Measurements from ENCODE around the gene SPIC.

GRCh38 chr12:101493556-101493955 is 18.4 kb downstream of the SPIC start:
- TF ChIP-seq RFX3 (CRISPR knock-in tag; IDR thresholded peaks at IDR 0.05) (no peak), CHD2 (IDR thresholded peaks at IDR 0.05; ENCODE audit: low read depth, low read length) (no peak), CTCF (CRISPR knock-in tag; IDR thresholded peaks at IDR 0.05) (no peak), ZNF660 (CRISPR knock-in tag; IDR thresholded peaks at IDR 0.05; ENCODE audit: borderline replicate concordance, low read depth) (no peak), CERS6 (CRISPR knock-in tag; IDR thresholded peaks at IDR 0.05) (no peak), ZNF556 (CRISPR knock-in tag; IDR thresholded peaks at IDR 0.05; ENCODE audit: borderline replicate concordance) (no peak), FOXM1 (CRISPR knock-in tag; IDR thresholded peaks at IDR 0.05) (no peak), MTF2 (CRISPR knock-in tag; IDR thresholded peaks at IDR 0.05; ENCODE audit: borderline replicate concordance) (no peak), GRHL1 (CRISPR knock-in tag; conservative IDR thresholded peaks at IDR 0.05) (no peak), POLR2AphosphoS2 (IDR thresholded peaks at IDR 0.05; ENCODE audit: low read depth, low read length) (no peak)

Measured in HepG2 (cell line).